Peyer's patch (tissue), 4 donors: ENCODE results near the gene MICB.

ENCODE experiments used
- CTCF ChIP-seq, 6 experiments: fragments of 450-650 bp in 4 of 6; fragments of 200-600 bp in 2 of 6; sonication (generic) in 1 of 6; IDR thresholded peaks; one replicate each; pipeline ENCODE4 v1.5.1; 2017 to 2019; ENCODE audit warnings: antibody characterized with exemption in 6 of 6, mild to moderate bottlenecking in 3 of 6, moderate library complexity in 1 of 6
- POLR2A ChIP-seq, 2 donors: fragments of 450-650 bp; IDR thresholded peaks; one replicate each; pipeline ENCODE4 v1.5.1; 2017; ENCODE audit warnings: antibody characterized with exemption in 2 of 2, mild to moderate bottlenecking in 2 of 2, moderate library complexity in 2 of 2

DNA sequence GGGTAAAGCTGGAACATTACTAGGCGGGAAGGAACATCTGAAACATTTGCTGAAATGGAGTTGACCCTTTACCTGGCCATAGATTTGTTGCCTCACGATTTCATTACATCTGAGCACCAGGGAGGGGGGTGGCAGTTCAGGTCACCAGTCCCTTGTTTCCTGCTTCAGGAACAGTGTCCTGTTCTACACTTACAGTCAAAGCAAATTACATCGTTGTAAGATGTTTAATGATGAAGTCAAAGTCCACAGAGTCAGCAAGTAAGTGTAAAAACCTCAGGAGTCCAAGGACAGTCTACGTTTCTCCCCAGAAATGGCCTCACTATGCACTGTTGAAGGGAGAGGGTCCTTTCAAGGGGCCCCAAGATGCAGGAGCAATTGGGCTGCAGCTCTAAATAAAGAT is 8.9 kb upstream of the MICB start:
- no peak for TF ChIP-seq CTCF (IDR thresholded peaks at IDR 0.05)
- no peak for TF ChIP-seq POLR2A (IDR thresholded peaks at IDR 0.05)
